HL-60 (cell line): ENCODE data around the gene PSMC4.

Experiments used
- DNase-seq, 2 experiments: peaks; one replicate each; pipeline ENCODE4 v3.0.0-alpha.2; 2010 to 2020; ENCODE audit warnings: low read depth in 1 of 2, low spot score in 1 of 2
- H3K27ac ChIP-seq: fragments of 250-450 bp; sonication (Bioruptor Pico); replicated peaks from 2 replicates; pipeline ENCODE4 v1.5.1; 2020; ENCODE audit warnings: mild to moderate bottlenecking, moderate library complexity
- H3K27me3 ChIP-seq: fragments of 250-450 bp; sonication (Bioruptor Pico); 2 replicates; pipeline ENCODE4 v1.5.1; 2021; ENCODE audit warnings: mild to moderate bottlenecking, moderate library complexity; ENCODE audit not compliant: insufficient read depth, poor library complexity, severe bottlenecking
- H3K4me3 ChIP-seq: replicated peaks from 2 replicates; pipeline ENCODE4 v1.5.1; 2011; ENCODE audit warnings: mild to moderate bottlenecking, control low read depth, low read length; ENCODE audit not compliant: insufficient read depth
- GABPA ChIP-seq: IDR thresholded peaks from 2 replicates; pipeline ENCODE4 v1.6.1; 2012; ENCODE audit warnings: low read depth
- POLR2AphosphoS5 ChIP-seq: IDR thresholded peaks from 2 replicates; pipeline ENCODE4 v1.6.1; 2012; ENCODE audit warnings: low read depth
- SPI1 ChIP-seq: IDR thresholded peaks from 2 replicates; pipeline ENCODE4 v1.6.1; 2012; ENCODE audit warnings: low read depth, mild to moderate bottlenecking, borderline replicate concordance
- TF ChIP-seq, protein P1 (sequence below): IDR thresholded peaks from one replicate; pipeline ENCODE4 v1.5.1; 2011; ENCODE audit warnings: low read length, control low read depth, inconsistent platforms; ENCODE audit not compliant: insufficient read depth
- TF ChIP-seq, protein P2 (sequence below): IDR thresholded peaks from 2 replicates; pipeline ENCODE4 v1.6.1; 2012; ENCODE audit warnings: low read depth; ENCODE audit not compliant: insufficient replicate concordance

Gene PSMC4

DNA sequence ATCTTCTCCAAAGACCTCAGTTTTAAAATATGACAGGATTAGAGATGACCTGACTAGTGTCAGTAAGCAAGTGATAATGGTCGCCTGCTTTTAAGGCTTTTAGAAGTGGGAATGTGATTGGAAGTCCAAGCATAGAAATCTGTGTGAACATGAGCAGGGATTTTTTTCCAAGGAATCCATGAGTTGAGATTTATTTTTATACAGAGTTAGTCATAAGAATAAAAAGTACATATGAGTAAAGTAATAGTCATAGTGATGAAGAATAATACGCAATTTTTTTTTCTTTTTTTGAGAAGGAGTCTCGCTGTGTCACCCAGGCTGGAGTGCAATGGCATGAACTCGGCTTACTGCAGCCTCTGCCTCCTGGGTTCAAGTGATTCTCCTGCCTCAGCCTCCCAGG, 27.5 kb downstream of the PSMC4 start:
- DNase-seq: no peak
- H3K27ac ChIP-seq: no peak overlapping the region
- no peak for TF ChIP-seq GABPA
- TF ChIP-seq, protein P1, sequence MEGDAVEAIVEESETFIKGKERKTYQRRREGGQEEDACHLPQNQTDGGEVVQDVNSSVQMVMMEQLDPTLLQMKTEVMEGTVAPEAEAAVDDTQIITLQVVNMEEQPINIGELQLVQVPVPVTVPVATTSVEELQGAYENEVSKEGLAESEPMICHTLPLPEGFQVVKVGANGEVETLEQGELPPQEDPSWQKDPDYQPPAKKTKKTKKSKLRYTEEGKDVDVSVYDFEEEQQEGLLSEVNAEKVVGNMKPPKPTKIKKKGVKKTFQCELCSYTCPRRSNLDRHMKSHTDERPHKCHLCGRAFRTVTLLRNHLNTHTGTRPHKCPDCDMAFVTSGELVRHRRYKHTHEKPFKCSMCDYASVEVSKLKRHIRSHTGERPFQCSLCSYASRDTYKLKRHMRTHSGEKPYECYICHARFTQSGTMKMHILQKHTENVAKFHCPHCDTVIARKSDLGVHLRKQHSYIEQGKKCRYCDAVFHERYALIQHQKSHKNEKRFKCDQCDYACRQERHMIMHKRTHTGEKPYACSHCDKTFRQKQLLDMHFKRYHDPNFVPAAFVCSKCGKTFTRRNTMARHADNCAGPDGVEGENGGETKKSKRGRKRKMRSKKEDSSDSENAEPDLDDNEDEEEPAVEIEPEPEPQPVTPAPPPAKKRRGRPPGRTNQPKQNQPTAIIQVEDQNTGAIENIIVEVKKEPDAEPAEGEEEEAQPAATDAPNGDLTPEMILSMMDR: no peak
- no peaks in the 10 kb centered on the region for H3K27me3 ChIP-seq
- H3K4me3 ChIP-seq: no peak overlapping the region

DNA sequence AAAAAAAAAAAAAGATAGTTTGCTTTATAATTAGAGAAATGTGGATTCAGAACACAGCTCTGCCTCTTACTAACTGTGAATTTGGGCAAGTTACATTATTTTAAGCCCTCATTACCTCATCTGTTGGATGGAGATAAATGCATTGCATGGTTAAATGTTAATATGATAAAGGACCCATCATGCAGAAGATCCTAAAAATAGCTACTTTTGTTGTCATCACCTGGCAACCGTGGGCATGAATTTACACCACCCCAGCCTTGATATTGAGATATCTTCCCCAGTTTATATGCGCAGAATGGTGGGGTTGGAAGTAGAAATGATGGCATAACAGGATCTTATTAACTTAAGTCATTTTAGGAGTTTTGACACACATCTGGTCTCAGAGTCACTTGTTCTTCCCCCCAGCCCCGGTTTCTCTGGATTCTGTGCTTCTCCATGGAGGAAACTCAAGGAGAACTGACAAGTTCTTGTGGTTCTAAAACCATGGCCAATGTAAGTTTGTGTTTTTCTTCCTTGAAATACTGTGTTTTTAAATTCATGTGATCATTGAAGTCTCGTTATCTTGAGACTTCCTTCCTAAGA, 34.8 kb downstream of the PSMC4 start:
- no peak overlapping the region for H3K27ac ChIP-seq

DNA sequence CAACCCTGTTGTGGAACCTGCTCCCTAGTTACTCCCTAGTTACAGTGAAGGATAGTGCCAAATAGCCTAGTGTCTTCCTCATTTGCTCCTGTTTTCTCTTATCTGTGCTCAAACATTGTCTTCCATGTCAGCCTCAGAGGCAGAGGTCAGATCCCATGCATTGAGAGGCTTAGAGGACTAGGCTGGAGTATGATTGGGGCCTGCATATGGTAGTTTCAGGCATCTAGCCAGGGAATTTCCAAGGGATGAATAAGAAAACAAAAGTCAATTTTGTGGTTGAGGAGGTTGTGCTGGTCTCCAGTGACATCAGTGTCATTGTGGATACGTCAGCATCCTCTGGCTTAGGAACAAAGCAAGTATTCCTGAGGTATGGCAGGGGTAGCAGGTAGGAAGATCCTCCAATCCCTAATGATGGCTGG, 35.3 kb downstream of the PSMC4 start:
- no peak overlapping the region for H3K4me3 ChIP-seq
- H3K27me3 ChIP-seq: no peaks in the 10 kb centered on the region
- no peak for DNase-seq
- H3K27ac ChIP-seq: no peak overlapping the region
- TF ChIP-seq GABPA (no peak), SPI1 (no peak), POLR2AphosphoS5 (no peak)
- TF ChIP-seq, protein P2, sequence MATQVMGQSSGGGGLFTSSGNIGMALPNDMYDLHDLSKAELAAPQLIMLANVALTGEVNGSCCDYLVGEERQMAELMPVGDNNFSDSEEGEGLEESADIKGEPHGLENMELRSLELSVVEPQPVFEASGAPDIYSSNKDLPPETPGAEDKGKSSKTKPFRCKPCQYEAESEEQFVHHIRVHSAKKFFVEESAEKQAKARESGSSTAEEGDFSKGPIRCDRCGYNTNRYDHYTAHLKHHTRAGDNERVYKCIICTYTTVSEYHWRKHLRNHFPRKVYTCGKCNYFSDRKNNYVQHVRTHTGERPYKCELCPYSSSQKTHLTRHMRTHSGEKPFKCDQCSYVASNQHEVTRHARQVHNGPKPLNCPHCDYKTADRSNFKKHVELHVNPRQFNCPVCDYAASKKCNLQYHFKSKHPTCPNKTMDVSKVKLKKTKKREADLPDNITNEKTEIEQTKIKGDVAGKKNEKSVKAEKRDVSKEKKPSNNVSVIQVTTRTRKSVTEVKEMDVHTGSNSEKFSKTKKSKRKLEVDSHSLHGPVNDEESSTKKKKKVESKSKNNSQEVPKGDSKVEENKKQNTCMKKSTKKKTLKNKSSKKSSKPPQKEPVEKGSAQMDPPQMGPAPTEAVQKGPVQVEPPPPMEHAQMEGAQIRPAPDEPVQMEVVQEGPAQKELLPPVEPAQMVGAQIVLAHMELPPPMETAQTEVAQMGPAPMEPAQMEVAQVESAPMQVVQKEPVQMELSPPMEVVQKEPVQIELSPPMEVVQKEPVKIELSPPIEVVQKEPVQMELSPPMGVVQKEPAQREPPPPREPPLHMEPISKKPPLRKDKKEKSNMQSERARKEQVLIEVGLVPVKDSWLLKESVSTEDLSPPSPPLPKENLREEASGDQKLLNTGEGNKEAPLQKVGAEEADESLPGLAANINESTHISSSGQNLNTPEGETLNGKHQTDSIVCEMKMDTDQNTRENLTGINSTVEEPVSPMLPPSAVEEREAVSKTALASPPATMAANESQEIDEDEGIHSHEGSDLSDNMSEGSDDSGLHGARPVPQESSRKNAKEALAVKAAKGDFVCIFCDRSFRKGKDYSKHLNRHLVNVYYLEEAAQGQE: no peak
- TF ChIP-seq, protein P1: no peak

More for the DNA sequence above, 34.8 kb downstream of the PSMC4 start:
- DNase-seq: no peak
- TF ChIP-seq, protein P2: no peak
- TF ChIP-seq, protein P1: no peak
- TF ChIP-seq SPI1: no peak
- H3K27me3 ChIP-seq: no peaks in the 10 kb centered on the region
- H3K4me3 ChIP-seq: no peak overlapping the region

DNA sequence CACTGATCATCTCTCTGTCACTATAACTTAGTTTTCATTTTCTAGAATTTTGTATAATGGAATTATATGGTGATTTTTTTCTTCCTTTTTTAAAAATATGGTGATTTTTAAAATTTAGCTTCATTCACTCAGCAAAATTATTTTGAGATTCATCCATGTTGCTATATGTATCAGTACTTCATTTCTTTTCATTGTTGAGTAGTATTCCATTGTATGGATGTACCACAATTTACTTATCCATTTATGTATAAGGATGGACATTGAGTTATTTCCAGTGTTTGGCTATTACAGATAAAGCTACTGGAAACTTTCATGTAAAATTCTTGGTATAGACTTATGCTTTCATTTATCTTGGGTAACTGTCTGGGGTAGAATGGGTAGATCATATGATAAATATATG, 38.7 kb downstream of the PSMC4 start:
- H3K27me3 ChIP-seq: no peaks in the 10 kb centered on the region
- no peak overlapping the region for H3K27ac ChIP-seq
- TF ChIP-seq SPI1 (no peak), GABPA (no peak), POLR2AphosphoS5 (no peak)
- TF ChIP-seq, protein P1: no peak
- TF ChIP-seq, protein P2: no peak
- no peak overlapping the region for H3K4me3 ChIP-seq
- DNase-seq: no peak
